SK-N-SH (cell line): ENCODE data around the gene DOK6. TPM values are rescaled to one million over a fixed set of nuclear protein-coding genes. Genes with fewer than 3 reads are reported as not detected.
"Not testable (repeated sequence)": the region's sequence is repeated elsewhere in the genome, so short reads cannot be mapped to it uniquely, and the experiment has no call there.

ENCODE experiments used
- CTCF ChIA-PET: fragments of 300-600, 350-600 bp; formaldehyde crosslinking; extraction: SDS; loops from one replicate; lab custom pipeline; 2021; lab: Yijun Ruan, JAX
- POLR2A ChIA-PET: fragments of 350-600 bp; sonication (Branson Sonifier 250); formaldehyde crosslinking; extraction: SDS; loops from one replicate; lab custom pipeline; 2020; ENCODE audit warnings: antibody characterized with exemption, inconsistent platforms; lab: Yijun Ruan, JAX
- DNase-seq: peaks from one replicate; pipeline ENCODE4 v3.0.0; 2012
- H2AFZ ChIP-seq: fragments of 200-600 bp; sonication (generic); 2 replicates; pipeline ENCODE4 v1.8.1; 2016; ENCODE audit warnings: antibody characterized with exemption, mild to moderate bottlenecking, low read depth
- H3F3A ChIP-seq: fragments of 200-600 bp; sonication (generic); replicated peaks from 2 replicates; pipeline ENCODE3; 2016; ENCODE audit warnings: antibody characterized with exemption, mild to moderate bottlenecking; ENCODE audit not compliant: insufficient read depth
- H3K27ac ChIP-seq, 2 experiments: fragments of 200-500 bp in 1 of 2; fragments of 200-600 bp in 1 of 2; sonication (Bioruptor generic) in 1 of 2; sonication (generic), shearing (Covaris generic) in 1 of 2; 2 replicates each; pipeline versions ENCODE4 v1.5.1 to v1.6.1; 2014 to 2016; ENCODE audit warnings: low read depth in 2 of 2, inconsistent platforms in 1 of 2, low read length in 1 of 2, mild to moderate bottlenecking in 1 of 2, mixed read lengths in 1 of 2
- H3K27me3 ChIP-seq: fragments of 200-600 bp; sonication (generic), shearing (Covaris generic); 2 replicates; pipeline ENCODE4 v1.6.1; 2016; ENCODE audit warnings: mixed run types; ENCODE audit not compliant: insufficient read depth
- H3K36me3 ChIP-seq, 2 experiments: fragments of 200-500 bp in 1 of 2; fragments of 200-600 bp in 1 of 2; sonication (Bioruptor generic) in 1 of 2; sonication (generic) in 1 of 2; replicated peaks in 1 of 2; 2 replicates each; pipeline versions ENCODE3 to v1.5.1; 2014 to 2016; ENCODE audit warnings: low read length in 1 of 2, mild to moderate bottlenecking in 1 of 2; ENCODE audit not compliant: insufficient read depth in 2 of 2, control insufficient read depth in 1 of 2
- H3K4me1 ChIP-seq, 2 experiments: fragments of 200-500 bp in 1 of 2; fragments of 200-600 bp in 1 of 2; sonication (Bioruptor generic) in 1 of 2; sonication (generic), shearing (Covaris generic) in 1 of 2; 2 replicates each; pipeline versions ENCODE4 v1.5.1 to v1.6.1; 2014 to 2016; ENCODE audit warnings: low read depth in 1 of 2, low read length in 1 of 2, mixed run types in 1 of 2; ENCODE audit not compliant: insufficient read depth in 2 of 2, control insufficient read depth in 1 of 2
- H3K4me2 ChIP-seq: fragments of 200-600 bp; sonication (generic), shearing (Covaris generic); 2 replicates; pipeline ENCODE4 v1.6.1; 2017; ENCODE audit warnings: mixed run types
- H3K4me3 ChIP-seq, 2 experiments: fragments of 200-500 bp in 1 of 2; fragments of 200-600 bp in 1 of 2; sonication (Bioruptor generic) in 1 of 2; sonication (generic), shearing (Covaris generic) in 1 of 2; 2 replicates each; pipeline versions ENCODE4 v1.5.1 to v1.8.1; 2014 to 2016; ENCODE audit warnings: low read depth in 2 of 2, inconsistent platforms in 1 of 2, low read length in 1 of 2, mild to moderate bottlenecking in 1 of 2, mixed read lengths in 1 of 2, moderate library complexity in 1 of 2
- H3K79me2 ChIP-seq: fragments of 200-600 bp; sonication (generic); 2 replicates; pipeline ENCODE4 v1.8.1; 2017; ENCODE audit warnings: mild to moderate bottlenecking; ENCODE audit not compliant: insufficient read depth
- H3K9ac ChIP-seq: fragments of 200-600 bp; sonication (generic); 2 replicates; pipeline ENCODE4 v1.6.1; 2017; ENCODE audit warnings: mixed run types
- H3K9me2 ChIP-seq: fragments of 200-600 bp; sonication (generic); 2 replicates; pipeline ENCODE4 v1.6.1; 2017; ENCODE audit warnings: mixed run types
- H3K9me3 ChIP-seq: fragments of 200-600 bp; sonication (generic); 2 replicates; pipeline ENCODE4 v1.6.1; 2017; ENCODE audit warnings: mixed run types, mild to moderate bottlenecking, moderate library complexity
- H4K20me1 ChIP-seq: fragments of 200-600 bp; sonication (generic); 2 replicates; pipeline ENCODE4 v1.6.1; 2017; ENCODE audit warnings: mild to moderate bottlenecking, mixed run types; ENCODE audit not compliant: insufficient read depth
- EZH2phosphoT487 ChIP-seq: fragments of 200-600 bp; sonication (generic); IDR thresholded peaks from 2 replicates; pipeline ENCODE4 v1.6.1; 2017; ENCODE audit warnings: low read depth, mixed run types, mild to moderate bottlenecking, antibody characterized with exemption, moderate library complexity, borderline replicate concordance
- GATA2 ChIP-seq: sonication (generic); formaldehyde crosslinking; IDR thresholded peaks from 2 replicates; pipeline ENCODE4 v1.5.0; 2020; ENCODE audit warnings: mild to moderate bottlenecking, missing genetic modification reagents
- PBX3 ChIP-seq: IDR thresholded peaks from 2 replicates; pipeline ENCODE4; 2012
- RAD21 ChIP-seq: IDR thresholded peaks from 2 replicates; pipeline ENCODE4 v1.6.1; 2012; ENCODE audit warnings: mild to moderate bottlenecking, low read length
- SIN3A ChIP-seq: IDR thresholded peaks from 2 replicates; pipeline ENCODE4 v1.6.1; 2012; ENCODE audit warnings: low read depth, mild to moderate bottlenecking, low read length, moderate library complexity, borderline replicate concordance
- USF1 ChIP-seq: IDR thresholded peaks from 2 replicates; pipeline ENCODE4 v1.4.0; 2012; ENCODE audit warnings: low read depth, borderline replicate concordance
- WGBS: methylation state at CpG from one replicate; pipeline ENCODE4 v1.1.6; 2017; ENCODE audit warnings: low lambda C conversion rate; 5-methylcytosine and 5-hydroxymethylcytosine counted together
- polyA plus RNA-seq, 3 experiments: library from polyadenylated mRNA; depleted of rRNA; stranded (reverse); fragments of >200 nt; gene quantifications; 2 replicates each; pipeline ENCODE4 v1.2.3, GENCODE V29; 2012
- TF ChIP-seq, protein P1 (sequence below): IDR thresholded peaks from 2 replicates; pipeline ENCODE4 v1.4.0; 2012; ENCODE audit warnings: low read depth, borderline replicate concordance

The DOK6 gene
- polyA plus RNA-seq, 1 of the 3 experiments (the other 2 are of a cell fraction) = 3.9 TPM

- Histone ChIP-seq H3K9me3 (peaks cover 5% of the 10 kb centered on the region; the same call in 1 of the 2 replicates), H3K9ac (no peak overlapping the region), H2AFZ (no peak overlapping the region), H3K9me2 (no peaks in the 10 kb centered on the region), H3K36me3 (no peaks in the 10 kb centered on the region), H3K4me3 (no peak overlapping the region), H3F3A (no peaks in the 10 kb centered on the region), H3K27me3 (no peaks in the 10 kb centered on the region), H3K4me1 (no peaks in the 10 kb centered on the region), H3K4me2 (no peak overlapping the region), H3K79me2 (no peaks in the 10 kb centered on the region), H3K27ac (no peak overlapping the region), H4K20me1 (no peaks in the 10 kb centered on the region)
- ChIA-PET POLR2A (no interaction called here), CTCF (no interaction called here)
- WGBS = 51% methylated on average over 4 of the region's 4 CpGs
- DNase-seq = no peak
- no peak for TF ChIP-seq EZH2phosphoT487
Observed at GRCh38 chr18:69357590-69357989, 43.1 kb upstream of the DOK6 start.

GRCh38 chr18:69358212-69358895 lies 42.3 kb upstream of the DOK6 start:
- 39% methylated on average over 6 of the region's 6 CpGs for WGBS

GRCh38 chr18:69359768-69360167 lies 40.9 kb upstream of the DOK6 start:
- H3K4me1 ChIP-seq, H3K27me3 ChIP-seq, CTCF ChIA-PET, H3K9me3 ChIP-seq, H4K20me1 ChIP-seq, H3K4me2 ChIP-seq, H3K27ac ChIP-seq, H3F3A ChIP-seq, H3K9ac ChIP-seq, DNase-seq, POLR2A ChIA-PET, H3K9me2 ChIP-seq, H3K36me3 ChIP-seq, H3K79me2 ChIP-seq, H2AFZ ChIP-seq, H3K4me3 ChIP-seq: not testable (repeated sequence)
- WGBS = 27% methylated on average over 1 of the region's 1 CpG

More at GRCh38 chr18:69358212-69358895, 42.3 kb upstream of the DOK6 start:
- TF ChIP-seq SIN3A (no peak), EZH2phosphoT487 (no peak), RAD21 (no peak), USF1 (no peak), GATA2 (CRISPR knock-in tag) (no peak), PBX3 (no peak)
- TF ChIP-seq, protein P1, sequence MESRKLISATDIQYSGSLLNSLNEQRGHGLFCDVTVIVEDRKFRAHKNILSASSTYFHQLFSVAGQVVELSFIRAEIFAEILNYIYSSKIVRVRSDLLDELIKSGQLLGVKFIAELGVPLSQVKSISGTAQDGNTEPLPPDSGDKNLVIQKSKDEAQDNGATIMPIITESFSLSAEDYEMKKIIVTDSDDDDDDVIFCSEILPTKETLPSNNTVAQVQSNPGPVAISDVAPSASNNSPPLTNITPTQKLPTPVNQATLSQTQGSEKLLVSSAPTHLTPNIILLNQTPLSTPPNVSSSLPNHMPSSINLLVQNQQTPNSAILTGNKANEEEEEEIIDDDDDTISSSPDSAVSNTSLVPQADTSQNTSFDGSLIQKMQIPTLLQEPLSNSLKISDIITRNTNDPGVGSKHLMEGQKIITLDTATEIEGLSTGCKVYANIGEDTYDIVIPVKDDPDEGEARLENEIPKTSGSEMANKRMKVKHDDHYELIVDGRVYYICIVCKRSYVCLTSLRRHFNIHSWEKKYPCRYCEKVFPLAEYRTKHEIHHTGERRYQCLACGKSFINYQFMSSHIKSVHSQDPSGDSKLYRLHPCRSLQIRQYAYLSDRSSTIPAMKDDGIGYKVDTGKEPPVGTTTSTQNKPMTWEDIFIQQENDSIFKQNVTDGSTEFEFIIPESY = no peak
- no peak for DNase-seq
- H3K4me3 ChIP-seq = no peak overlapping the region
- no peak overlapping the region for H3K27ac ChIP-seq
- ChIA-PET POLR2A (no interaction called here), CTCF (interaction anchor here (0.7 kb wide), 1 partner anchor 1424 kb away, joined by 3 read pairs; no protein-coding TSS in a partner anchor)
- peaks cover 5% of the 10 kb centered on the region; the same call in 1 of the 2 replicates for H3K9me3 ChIP-seq
- H4K20me1 ChIP-seq = no peaks in the 10 kb centered on the region
- no peaks in the 10 kb centered on the region for H3K9me2 ChIP-seq
- no peak overlapping the region for H3K4me2 ChIP-seq
- no peak overlapping the region for H3K9ac ChIP-seq
- H3K79me2 ChIP-seq = no peaks in the 10 kb centered on the region
- H3F3A ChIP-seq = no peaks in the 10 kb centered on the region
- H3K27me3 ChIP-seq = no peaks in the 10 kb centered on the region
- H3K4me1 ChIP-seq = no peaks in the 10 kb centered on the region
- H3K36me3 ChIP-seq = no peaks in the 10 kb centered on the region
- no peak overlapping the region for H2AFZ ChIP-seq
